HL-60 (cell line): Measurements from ENCODE around the gene SEC22B.
"Not testable (repeated sequence)": the region's sequence is repeated elsewhere in the genome, so short reads cannot be mapped to it uniquely, and the experiment has no call there.

ENCODE experiments used
- DNase-seq, 2 experiments: peaks; one replicate each; pipeline ENCODE4 v3.0.0-alpha.2; 2010 to 2020; ENCODE audit warnings: low read depth in 1 of 2, low spot score in 1 of 2
- H3K27ac ChIP-seq: fragments of 250-450 bp; sonication (Bioruptor Pico); replicated peaks from 2 replicates; pipeline ENCODE4 v1.5.1; 2020; ENCODE audit warnings: mild to moderate bottlenecking, moderate library complexity
- H3K27me3 ChIP-seq: fragments of 250-450 bp; sonication (Bioruptor Pico); 2 replicates; pipeline ENCODE4 v1.5.1; 2021; ENCODE audit warnings: mild to moderate bottlenecking, moderate library complexity; ENCODE audit not compliant: insufficient read depth, poor library complexity, severe bottlenecking
- H3K4me3 ChIP-seq: replicated peaks from 2 replicates; pipeline ENCODE4 v1.5.1; 2011; ENCODE audit warnings: mild to moderate bottlenecking, control low read depth, low read length; ENCODE audit not compliant: insufficient read depth
- GABPA ChIP-seq: IDR thresholded peaks from 2 replicates; pipeline ENCODE4 v1.6.1; 2012; ENCODE audit warnings: low read depth
- POLR2AphosphoS5 ChIP-seq: IDR thresholded peaks from 2 replicates; pipeline ENCODE4 v1.6.1; 2012; ENCODE audit warnings: low read depth
- SPI1 ChIP-seq: IDR thresholded peaks from 2 replicates; pipeline ENCODE4 v1.6.1; 2012; ENCODE audit warnings: low read depth, mild to moderate bottlenecking, borderline replicate concordance
- TF ChIP-seq, protein P1 (sequence below): IDR thresholded peaks from 2 replicates; pipeline ENCODE4 v1.6.1; 2012; ENCODE audit warnings: low read depth; ENCODE audit not compliant: insufficient replicate concordance
- TF ChIP-seq, protein P2 (sequence below): IDR thresholded peaks from one replicate; pipeline ENCODE4 v1.5.1; 2011; ENCODE audit warnings: low read length, control low read depth, inconsistent platforms; ENCODE audit not compliant: insufficient read depth

SEC22B gene

DNA sequence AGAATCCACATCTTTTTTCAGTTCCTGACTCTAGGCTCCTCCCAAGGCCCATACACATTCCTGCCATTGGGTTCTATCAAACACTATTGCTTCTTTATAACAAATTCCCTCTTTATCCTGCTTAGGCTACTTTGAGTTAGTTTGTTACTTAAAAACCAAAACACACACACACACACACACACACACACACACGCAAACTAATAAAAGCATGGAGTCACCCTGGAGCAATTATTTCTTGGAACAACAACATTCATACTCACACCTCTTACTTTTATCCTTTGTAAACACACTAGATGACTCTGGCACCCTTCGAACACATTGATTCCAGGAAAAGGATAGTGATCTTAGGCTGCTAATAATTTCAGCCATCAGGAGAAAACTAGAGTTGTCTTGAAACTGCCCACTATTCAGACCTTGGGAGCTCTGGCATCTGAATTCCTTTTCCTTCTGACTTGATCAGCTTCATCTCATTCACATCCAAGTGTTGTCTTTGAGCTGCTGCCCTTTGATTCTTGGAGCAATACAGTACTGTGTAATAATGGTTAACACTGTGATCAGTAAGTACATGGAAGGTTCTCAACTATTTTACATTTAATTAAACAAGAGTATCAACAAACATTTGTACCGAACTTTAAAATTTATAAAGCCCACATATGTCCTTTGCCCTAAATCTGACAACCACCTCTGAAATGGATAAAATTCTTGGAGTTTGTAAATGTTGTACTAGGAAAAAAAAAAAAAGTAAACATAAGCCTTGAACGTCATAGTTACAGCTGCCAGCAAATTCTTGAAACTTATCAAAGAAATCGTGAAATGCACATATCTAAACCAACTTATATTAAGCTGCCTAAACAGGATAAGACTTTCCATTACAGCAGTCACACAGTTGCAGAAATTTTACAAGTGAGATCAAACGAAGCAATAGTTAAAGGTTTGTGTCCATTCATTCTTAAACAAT lies 2.8 kb upstream of the SEC22B start:
- DNase-seq, result no peak
- TF ChIP-seq, protein P1, sequence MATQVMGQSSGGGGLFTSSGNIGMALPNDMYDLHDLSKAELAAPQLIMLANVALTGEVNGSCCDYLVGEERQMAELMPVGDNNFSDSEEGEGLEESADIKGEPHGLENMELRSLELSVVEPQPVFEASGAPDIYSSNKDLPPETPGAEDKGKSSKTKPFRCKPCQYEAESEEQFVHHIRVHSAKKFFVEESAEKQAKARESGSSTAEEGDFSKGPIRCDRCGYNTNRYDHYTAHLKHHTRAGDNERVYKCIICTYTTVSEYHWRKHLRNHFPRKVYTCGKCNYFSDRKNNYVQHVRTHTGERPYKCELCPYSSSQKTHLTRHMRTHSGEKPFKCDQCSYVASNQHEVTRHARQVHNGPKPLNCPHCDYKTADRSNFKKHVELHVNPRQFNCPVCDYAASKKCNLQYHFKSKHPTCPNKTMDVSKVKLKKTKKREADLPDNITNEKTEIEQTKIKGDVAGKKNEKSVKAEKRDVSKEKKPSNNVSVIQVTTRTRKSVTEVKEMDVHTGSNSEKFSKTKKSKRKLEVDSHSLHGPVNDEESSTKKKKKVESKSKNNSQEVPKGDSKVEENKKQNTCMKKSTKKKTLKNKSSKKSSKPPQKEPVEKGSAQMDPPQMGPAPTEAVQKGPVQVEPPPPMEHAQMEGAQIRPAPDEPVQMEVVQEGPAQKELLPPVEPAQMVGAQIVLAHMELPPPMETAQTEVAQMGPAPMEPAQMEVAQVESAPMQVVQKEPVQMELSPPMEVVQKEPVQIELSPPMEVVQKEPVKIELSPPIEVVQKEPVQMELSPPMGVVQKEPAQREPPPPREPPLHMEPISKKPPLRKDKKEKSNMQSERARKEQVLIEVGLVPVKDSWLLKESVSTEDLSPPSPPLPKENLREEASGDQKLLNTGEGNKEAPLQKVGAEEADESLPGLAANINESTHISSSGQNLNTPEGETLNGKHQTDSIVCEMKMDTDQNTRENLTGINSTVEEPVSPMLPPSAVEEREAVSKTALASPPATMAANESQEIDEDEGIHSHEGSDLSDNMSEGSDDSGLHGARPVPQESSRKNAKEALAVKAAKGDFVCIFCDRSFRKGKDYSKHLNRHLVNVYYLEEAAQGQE, result no peak
- TF ChIP-seq GABPA (no peak), SPI1 (no peak), POLR2AphosphoS5 (no peak)
- TF ChIP-seq, protein P2, sequence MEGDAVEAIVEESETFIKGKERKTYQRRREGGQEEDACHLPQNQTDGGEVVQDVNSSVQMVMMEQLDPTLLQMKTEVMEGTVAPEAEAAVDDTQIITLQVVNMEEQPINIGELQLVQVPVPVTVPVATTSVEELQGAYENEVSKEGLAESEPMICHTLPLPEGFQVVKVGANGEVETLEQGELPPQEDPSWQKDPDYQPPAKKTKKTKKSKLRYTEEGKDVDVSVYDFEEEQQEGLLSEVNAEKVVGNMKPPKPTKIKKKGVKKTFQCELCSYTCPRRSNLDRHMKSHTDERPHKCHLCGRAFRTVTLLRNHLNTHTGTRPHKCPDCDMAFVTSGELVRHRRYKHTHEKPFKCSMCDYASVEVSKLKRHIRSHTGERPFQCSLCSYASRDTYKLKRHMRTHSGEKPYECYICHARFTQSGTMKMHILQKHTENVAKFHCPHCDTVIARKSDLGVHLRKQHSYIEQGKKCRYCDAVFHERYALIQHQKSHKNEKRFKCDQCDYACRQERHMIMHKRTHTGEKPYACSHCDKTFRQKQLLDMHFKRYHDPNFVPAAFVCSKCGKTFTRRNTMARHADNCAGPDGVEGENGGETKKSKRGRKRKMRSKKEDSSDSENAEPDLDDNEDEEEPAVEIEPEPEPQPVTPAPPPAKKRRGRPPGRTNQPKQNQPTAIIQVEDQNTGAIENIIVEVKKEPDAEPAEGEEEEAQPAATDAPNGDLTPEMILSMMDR, result no peak
- H3K27me3 ChIP-seq, result no peaks in the 10 kb centered on the region
- H3K27ac ChIP-seq, result no peak overlapping the region
- no peak overlapping the region for H3K4me3 ChIP-seq

DNA sequence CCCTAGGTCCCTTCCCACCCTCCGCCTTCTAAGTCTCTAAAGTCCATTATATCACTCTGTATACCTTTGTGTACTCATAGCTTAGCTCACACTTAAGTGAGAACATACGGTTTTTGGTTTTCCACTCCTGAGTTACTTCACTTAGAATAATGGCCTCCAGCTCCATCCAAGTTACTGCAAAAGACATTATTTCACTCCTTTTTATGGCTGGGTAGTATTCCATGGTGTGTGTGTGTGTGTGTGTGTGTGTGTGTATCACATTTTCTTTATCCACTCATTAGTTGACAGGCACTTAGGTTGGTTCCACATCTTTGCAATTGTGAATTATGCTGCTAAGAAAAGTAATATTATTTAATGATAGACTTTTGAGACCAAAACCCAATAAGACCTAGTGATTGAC lies 1.7 kb upstream of the SEC22B start:
- not testable (repeated sequence) for H3K27me3 ChIP-seq, H3K4me3 ChIP-seq, H3K27ac ChIP-seq, DNase-seq

DNA sequence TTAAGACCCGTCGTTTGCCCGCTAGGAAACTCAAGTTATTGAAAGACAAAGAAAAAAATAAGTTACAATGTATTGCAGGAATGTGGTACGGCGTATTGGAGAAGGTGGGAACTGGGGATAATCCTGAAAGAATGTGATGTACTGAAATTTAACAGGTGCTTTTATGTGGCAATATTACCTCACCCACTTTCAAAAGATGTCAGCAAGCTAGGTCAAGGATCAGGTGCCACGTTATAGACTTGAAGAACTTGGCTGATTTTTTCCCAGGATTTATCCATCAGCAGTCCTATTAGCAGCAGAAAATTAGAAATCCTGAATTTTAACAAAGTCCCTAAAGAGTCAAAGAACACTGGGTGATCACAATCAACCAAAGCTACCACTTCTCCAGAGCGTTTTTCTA lies 632 bp downstream of the SEC22B start:
- H3K27me3 ChIP-seq, DNase-seq: not testable (repeated sequence)
- peak overlapping the region; percentile 83 for H3K27ac ChIP-seq
- H3K4me3 ChIP-seq, result peak overlapping the region; percentile 75

DNA sequence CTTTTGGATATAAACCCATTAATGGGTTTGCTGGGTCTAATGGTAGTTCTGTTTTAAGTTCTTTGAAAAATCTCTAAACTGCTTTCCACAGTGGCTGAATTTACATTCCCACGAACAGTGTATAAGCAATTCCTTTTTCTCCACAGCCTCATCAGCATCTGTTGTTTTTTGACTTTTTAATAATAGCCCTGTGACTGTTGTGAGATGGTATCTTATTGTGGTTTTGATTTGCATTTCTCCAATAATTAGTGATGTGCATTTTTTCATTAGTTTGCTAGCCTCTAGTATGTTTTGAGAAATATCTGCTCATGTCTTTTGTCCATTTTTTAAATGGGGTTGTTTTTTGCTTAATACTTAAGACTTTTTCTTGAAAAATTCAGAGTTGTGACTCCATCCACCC lies 11.6 kb downstream of the SEC22B start:
- not testable (repeated sequence) for H3K27me3 ChIP-seq, H3K27ac ChIP-seq, DNase-seq, H3K4me3 ChIP-seq

DNA sequence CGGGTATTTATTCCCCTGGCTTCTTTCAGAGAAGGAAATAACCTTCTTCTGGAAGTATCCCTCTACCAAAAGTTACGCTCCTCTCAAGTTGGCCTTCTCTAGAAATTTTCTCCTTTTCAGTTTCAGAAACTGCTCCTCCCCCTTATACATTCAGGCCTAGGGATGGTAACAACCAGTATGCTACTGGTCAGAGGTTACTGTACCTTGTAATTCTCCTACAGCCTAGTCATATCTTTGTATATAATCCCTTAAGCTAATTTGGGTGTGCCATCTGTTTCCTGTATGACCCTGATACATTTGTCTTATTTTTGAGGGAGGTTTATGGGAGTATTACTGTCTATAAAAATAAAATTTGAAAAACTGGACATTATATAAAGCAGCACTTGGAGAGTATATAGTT lies 14.3 kb downstream of the SEC22B start:
- DNase-seq, H3K4me3 ChIP-seq, H3K27ac ChIP-seq, H3K27me3 ChIP-seq: not testable (repeated sequence)

DNA sequence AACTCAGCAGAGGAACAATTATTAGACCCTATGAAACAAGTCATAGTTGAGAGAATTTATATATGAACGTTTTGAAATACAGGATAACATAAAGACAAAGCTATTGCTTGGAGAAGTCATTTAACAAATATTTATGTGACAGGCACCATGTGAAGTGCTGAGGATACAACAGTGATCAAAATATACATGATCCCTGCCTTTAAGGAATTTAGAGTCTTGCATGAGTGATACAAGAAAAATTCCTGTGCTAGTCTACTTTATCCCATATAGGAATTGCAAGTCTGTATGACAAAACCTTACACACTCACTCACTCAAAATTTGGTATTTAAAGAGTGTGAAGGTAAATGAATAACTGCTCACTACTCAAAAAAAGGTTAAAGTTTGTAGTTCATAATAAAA lies 17.8 kb downstream of the SEC22B start:
- not testable (repeated sequence) for H3K27me3 ChIP-seq, DNase-seq, H3K4me3 ChIP-seq, H3K27ac ChIP-seq

DNA sequence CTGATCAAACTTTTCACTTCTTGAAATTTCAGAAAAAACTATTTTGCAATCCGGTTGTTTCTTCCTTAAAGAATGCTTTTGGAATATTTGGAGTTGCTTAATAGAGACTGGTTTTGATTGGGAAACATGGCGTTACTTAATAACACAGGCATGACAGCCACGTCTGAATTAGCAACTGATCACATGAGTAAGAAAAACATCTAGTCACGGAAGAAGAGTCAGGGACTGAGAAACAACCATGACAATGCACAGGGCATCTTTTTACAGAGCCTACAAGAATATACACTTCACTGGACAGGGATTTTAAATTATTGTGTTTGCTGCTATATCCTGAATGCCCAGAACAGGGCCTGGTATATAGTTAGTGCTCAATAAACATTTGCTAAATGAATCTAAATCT lies 18.2 kb downstream of the SEC22B start:
- DNase-seq, result peak in 1 of 2 experiments; percentile 34
- not testable (repeated sequence) for H3K27ac ChIP-seq, H3K27me3 ChIP-seq, H3K4me3 ChIP-seq

DNA sequence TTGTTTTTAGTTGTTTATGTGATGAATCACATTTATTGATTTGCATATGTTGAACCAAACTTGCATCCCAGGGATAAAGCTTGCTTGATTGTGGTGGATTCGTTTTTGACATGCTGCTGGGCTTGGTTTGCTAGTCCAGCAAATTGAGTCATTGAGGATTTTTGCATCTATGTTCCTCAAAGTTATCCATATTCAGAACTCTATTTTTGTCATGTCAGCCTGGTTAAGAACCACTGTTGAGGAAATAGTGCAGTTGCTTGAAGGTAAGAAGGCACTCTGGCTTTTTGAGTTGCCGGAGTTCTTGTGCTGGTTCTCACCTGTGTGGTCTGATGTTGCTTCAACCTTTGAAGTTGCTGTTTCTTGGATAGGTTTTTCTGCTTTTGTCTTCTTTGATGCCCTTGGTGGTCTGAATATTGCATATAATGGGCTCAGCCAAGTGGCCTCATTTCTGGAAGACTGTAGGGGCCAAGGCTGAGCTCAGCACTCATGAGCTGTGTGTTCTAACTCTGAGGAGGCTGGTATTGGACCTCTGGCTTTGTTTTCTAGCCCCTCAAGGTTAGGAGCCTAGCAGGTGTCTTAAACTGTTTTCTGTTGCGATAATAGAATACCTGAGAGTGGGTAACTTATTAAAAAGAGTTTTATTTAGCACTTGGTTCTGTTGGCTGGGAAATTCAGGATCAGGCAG lies 26.0 kb downstream of the SEC22B start:
- H3K4me3 ChIP-seq, DNase-seq, H3K27ac ChIP-seq, H3K27me3 ChIP-seq: not testable (repeated sequence)

DNA sequence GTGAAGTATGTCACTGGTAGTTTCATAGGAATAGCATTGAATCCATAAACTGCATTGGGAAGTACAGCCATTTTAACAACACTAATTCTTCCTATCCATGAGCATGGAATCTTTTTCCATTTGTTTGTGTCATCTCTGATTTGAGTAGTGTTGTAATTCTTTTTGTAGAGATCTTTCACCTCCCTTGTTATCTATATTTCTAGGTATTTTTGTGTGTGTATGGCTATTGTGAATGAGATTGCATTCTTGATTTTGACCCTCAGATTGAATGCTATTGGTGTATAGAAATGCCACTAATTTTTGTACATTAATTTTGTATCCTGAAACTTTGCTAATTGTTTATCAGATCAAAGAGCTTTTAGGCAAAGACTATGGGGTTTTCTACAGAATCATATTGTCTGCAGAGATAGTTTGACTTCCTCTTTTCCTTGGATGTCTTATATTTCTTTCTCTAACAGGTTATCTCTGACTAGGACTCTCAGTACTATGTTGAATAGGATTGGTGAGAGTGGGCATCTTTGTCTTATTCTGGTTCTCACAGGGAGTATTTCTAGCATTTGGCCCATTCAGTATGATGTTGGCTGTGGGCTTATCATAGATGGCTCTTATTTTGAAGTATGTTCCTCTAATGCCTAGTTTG lies 26.8 kb downstream of the SEC22B start:
- not testable (repeated sequence) for H3K27ac ChIP-seq, H3K4me3 ChIP-seq, H3K27me3 ChIP-seq, DNase-seq

DNA sequence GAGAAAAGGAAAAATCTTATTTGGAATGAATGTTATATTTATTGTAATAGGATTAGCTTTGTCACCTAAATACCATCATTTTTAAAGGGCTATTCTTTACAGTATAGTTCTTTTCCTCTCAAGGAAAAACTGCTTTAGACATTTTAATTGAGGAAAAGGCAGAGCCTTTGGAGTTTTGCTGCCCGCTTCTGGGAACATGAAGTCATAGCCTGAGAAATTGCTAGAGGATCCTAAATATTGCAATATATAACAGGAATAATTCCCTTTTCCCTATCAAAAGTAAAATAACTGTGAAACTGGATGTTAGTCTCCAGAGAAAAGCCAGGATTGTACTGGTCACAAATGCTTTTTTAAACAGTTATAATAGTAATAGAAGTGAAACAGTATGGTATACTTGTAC lies 30.5 kb downstream of the SEC22B start:
- H3K27me3 ChIP-seq, H3K27ac ChIP-seq, DNase-seq, H3K4me3 ChIP-seq: not testable (repeated sequence)

DNA sequence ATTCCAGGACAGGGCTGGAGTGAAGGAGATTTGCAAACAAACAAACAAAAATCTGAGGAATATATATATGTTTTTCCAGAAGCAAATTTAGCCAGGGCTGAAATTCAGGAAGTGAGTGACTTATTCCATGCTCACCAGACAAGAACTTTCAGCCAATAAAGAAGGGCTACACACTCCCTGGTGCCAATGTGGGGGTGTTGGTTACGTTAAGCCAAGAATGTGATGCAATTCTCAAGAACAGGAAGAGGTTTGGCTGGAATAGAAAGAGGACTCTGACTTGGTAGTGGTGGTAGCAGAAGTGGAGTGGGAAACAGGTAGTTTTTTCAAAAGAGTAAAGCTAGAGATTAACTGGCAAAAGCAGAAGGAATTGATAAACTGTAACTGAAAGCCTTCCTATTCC lies 31.7 kb downstream of the SEC22B start:
- DNase-seq, H3K4me3 ChIP-seq, H3K27ac ChIP-seq, H3K27me3 ChIP-seq: not testable (repeated sequence)
